NOMO-1 (cell line): ENCODE data around the gene ZDHHC24.
"Not testable (repeated sequence)": the region's sequence is repeated elsewhere in the genome, so short reads cannot be mapped to it uniquely, and the experiment has no call there.

Experiments
- DNase-seq, 2 experiments: peaks; one replicate each; lab custom pipeline; 2025; ENCODE audit not compliant: unreplicated experiment in 2 of 2; lab: John Stamatoyannopoulos, UW

The ZDHHC24 gene

DNA sequence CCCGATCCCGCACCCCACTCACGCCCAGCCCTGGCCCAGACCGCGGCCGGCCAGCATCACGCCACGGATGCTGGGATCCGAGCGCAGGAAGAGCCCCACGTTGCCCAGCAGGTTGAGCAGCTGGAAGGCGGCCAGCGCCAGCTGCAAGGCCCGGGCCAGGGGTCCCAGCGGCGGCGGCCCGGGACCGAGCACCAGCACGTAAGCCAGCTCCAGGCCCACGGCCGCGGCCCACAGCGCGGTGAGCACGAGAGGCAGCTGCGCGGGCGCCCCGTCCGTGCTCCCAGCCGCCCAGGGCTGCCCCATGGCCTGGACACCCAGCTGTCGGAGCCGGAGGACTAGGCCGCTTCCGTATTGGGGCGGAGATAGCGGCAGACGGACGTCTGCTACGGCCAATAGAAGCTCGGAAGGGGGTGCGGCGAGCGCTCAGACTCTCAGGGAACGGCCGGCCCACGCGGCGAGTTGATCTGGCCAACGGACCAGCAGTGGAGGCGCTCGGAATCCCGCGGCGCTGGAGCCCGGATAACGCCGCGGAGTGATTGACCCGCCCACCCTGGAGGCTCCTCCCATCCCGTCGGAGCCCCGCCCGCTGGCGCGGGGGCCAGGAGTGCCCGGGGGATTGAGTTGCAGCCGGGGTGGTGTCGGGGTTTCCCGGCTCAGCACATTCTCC, at the start of gene ZDHHC24:
Gene ZDHHC24 (minus strand): TSS at position 348 of the 667 bp plus-strand sequence. CDS start 45 bp downstream, at position 303.
- peak; percentile 97 to 98 for DNase-seq

DNA sequence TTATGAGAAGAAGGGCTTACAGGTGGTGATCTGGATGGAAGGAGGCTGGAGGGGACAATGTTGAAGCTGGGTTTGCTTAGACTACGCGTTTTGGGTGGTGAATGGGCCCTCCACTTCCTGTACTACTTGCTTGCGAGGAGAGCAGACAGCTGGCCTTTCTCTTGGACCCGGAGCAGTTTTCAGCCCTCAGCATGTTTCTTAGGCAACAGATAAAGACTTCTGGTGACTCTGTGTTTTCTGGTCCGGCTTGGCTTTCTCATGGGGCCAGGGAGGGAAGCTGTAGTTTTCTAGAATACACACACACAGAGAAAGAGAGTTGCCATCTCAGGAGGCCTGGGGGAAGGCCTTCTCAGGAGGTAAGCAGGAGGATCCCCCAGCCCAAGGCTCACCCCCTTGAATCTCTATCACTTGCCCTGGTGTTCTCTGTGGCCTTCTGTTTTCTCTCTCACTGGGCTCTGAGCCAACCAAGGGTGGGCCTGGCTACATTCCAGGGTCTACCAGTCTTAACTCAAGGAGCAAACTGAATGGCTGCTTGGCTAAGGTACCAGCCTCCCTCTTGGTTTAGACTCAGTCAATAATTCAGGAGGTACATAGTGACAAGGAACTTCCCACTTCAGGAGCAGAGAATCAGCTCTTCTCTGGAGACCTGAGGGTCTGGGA, 49.5 kb upstream of the ZDHHC24 start:
- peak; percentile 82 to 88 for DNase-seq

DNA sequence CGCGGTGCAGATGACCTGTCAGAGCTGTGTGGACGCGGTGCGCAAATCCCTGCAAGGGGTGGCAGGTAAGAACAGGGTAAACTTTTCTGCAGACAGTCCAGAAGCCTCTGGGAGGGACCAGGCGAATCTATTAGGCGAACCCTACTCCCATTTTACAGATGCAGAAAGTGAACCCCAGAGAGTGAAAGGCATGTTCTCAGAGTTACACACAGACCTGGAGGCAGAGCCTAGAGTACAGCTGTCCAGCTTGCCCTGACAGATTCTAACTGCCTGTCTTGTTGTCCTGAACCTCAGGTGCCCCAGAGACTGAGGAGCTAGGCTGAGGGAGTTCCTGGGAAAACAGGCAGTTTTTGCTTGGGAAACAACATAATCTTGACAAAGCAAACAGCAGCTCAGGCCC, 47.8 kb upstream of the ZDHHC24 start:
- no peak for DNase-seq

DNA sequence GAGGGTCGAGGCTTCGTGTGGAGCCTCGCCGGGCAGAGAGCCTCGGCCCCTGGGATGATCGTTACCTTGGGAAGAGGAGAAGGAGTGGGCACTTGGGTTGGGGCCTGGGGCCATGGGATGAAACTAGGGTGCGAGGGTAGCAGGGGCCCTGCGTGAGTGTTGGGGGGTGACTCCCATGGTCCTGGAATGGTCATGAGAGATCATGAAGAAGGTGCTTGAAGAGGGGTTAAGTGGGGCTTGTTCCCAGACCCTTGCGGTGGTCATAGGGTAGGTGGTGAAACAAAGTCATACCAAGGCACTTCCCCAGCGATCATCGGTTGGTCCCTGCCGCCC, 47.4 kb upstream of the ZDHHC24 start:
- DNase-seq: no peak

- peak; percentile 96 to 97 for DNase-seq
These were observed 46.8 kb upstream of the ZDHHC24 start, which contains the start of the genes CCDC87 and CCS for GRCh38 chr11:66592457-66593302. Gene CCDC87 (minus strand): TSS chr11:66593063. CDS start chr11:66593015, 48 bp downstream. Gene CCS (plus strand): TSS chr11:66593185. CDS start chr11:66593262, 77 bp downstream.

GRCh38 chr11:66591175-66591574, 45.3 kb upstream of the ZDHHC24 start:
- DNase-seq: no peak

DNA sequence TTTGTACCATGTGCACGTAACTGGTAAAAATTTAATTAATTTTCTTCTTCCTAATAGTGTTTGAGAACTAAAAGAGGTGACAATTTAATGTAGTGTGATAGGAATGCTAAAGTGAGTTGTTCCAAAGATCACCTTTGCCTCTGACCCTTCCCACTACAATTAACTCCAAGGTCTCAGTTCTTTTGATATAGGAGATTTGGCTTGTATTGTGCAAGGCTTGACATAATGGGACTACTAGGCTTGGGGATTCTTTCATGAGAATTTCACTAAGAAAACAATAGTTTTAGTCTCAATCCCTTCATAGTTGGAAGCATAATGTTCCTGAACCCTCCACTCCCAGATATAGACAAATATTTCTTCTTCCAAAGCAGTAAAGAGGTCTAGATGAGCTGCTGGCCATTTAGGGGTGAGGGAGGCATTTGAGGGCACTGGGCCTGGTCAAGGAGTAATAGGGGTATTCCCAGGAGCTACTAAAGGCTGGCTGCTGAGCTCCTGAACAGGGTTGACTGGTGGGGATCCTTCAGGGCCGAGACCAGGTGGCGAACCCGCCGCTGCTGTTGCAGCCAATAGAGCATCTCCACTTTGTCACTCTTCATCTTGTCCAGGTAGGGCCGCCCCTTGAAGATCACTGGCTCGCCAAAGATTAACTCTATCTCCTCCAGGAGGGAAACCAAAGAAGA, 44.3 kb upstream of the ZDHHC24 start:
- DNase-seq: no peak

DNA sequence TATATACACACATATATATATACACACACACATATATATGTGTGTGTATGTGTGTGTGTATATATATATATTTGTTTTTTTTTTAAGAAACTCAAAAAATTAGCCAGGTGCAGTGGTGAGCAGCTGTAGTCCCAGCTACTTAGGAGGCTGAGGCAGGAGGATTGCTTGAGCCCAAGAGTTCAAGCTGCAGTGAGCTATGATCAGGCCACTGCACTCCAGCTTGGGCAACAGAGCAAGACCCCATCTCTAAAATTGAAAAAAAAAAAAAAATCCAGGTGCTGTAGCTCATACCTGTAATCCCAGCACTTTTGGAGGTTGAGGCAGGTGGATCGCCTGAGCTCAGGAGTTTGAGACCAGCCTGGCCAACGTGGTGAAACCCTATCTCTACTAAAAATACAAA, 43.5 kb upstream of the ZDHHC24 start:
- not testable (repeated sequence) for DNase-seq

DNA sequence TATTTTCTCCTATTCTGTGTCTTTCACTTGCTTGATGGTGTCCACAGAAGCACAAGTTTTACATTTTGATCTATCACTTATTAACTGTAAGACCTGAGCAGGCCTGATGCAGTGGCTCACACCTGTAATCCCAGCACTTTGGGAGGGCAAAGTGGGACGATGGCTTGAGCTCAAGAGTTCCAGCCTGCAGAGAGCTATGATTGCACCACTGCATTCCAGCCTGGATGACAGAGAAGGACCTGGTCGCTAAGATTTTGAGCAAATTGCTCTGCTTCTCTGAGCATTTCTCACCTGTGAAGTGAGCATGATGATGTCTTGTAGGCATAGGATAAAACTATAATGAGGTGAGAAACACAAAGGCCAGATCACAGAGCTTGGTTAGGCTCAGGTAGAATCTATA, 40.3 kb upstream of the ZDHHC24 start:
- no peak for DNase-seq

DNA sequence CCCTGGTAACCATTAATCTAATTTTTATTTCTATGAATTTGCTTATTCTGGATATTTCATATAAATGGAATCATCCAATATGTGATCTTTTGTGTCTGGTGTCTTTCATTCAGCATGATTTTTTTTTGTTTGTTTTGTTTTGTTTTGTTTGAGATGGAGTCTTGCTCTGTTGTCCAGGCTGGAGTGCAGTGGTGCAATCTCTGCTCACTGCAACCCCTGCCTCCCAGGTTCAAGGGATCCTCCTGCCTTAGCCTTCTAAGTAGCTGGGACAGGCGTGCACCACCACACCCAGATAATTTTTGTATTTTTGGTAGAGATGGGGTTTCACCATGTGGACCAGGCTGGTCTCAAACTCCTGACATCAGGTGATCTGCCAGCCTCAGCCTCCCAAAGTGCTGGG, 39.6 kb upstream of the ZDHHC24 start:
- not testable (repeated sequence) for DNase-seq

- not testable (repeated sequence) for DNase-seq
These were observed 36.8 kb upstream of the ZDHHC24 start for GRCh38 chr11:66582565-66583147.

GRCh38 chr11:66581261-66581660, 35.4 kb upstream of the ZDHHC24 start:
- DNase-seq: no peak

- no peak for DNase-seq
These were observed 35.0 kb upstream of the ZDHHC24 start for GRCh38 chr11:66580803-66581202.

- DNase-seq: peak; percentile 39 to 41
These were observed 33.3 kb upstream of the ZDHHC24 start for GRCh38 chr11:66579017-66579606.

GRCh38 chr11:66570850-66571180, 25.0 kb upstream of the ZDHHC24 start:
- DNase-seq: no peak

DNA sequence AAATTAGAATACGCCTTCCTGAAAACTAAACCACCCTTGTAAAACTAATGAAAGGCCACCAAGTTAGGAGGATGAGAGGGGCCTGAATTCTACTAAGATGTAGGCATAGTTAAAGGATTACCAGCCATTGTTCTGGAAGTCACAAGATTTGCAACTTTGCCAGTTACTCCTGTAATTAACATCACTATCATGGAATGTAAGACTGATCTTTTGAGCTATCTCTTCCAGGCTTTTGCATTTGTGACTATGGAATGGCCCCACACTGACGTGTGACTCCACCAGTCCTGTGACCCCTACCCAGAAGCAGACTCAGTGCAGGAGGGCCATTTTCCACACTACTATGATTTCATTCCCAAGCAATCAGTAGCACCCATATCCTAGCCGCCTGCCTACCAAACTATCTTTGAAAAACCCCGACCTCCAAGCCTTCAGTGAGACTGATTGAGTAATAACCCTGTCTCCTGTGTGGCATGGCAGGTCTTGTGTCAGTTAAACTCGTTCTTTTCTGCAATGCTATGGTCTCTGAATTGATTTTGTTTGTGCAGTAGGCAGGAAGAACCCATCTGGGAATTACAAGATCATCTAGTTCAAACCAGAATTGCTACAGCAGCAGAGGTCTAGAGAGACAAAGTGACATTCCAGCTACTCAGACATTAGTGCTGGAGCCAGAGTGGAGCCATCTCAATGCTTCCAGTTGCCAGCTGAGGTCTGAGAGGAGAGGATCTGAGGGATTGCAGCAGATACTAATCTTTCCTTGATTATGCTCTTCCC, 24.4 kb upstream of the ZDHHC24 start:
- no peak for DNase-seq

- DNase-seq: no peak
These were observed 23.2 kb upstream of the ZDHHC24 start for GRCh38 chr11:66569076-66569475.

GRCh38 chr11:66568124-66568916, 22.5 kb upstream of the ZDHHC24 start, which contains the start of gene CTSF:
Gene CTSF (minus strand): TSS chr11:66568606. CDS start chr11:66568486, 120 bp downstream.
- DNase-seq: peak; percentile 36 to 40

DNA sequence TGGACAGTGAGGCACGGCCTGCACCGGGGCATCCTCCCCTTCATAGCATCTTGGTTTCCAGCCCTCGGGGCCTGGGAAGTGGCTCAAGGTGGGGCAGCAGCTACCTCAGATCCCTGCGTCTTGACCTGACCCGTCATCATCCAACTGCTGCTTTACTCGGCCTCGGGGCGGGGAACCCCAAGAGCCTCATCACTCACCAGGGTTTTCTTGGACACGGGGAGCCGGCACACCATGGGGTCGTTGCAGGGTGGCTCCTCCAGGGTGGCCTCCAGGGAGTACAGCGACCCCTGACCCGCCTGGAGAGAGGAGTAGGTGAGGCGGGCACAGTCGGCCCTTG, 21.9 kb upstream of the ZDHHC24 start:
- no peak for DNase-seq
